HG03103 (cell line): ENCODE results near the gene KLHL5.
"Not testable (repeated sequence)": the region's sequence is repeated elsewhere in the genome, so short reads cannot be mapped to it uniquely, and the experiment has no call there.

Experiments used
- ATAC-seq: cut with Tn5 transposase; IDR thresholded peaks from one replicate; pipeline ENCODE4 v1.9.1; 2021; ENCODE audit warnings: low read depth; ENCODE audit not compliant: unreplicated experiment

The KLHL5 gene

DNA sequence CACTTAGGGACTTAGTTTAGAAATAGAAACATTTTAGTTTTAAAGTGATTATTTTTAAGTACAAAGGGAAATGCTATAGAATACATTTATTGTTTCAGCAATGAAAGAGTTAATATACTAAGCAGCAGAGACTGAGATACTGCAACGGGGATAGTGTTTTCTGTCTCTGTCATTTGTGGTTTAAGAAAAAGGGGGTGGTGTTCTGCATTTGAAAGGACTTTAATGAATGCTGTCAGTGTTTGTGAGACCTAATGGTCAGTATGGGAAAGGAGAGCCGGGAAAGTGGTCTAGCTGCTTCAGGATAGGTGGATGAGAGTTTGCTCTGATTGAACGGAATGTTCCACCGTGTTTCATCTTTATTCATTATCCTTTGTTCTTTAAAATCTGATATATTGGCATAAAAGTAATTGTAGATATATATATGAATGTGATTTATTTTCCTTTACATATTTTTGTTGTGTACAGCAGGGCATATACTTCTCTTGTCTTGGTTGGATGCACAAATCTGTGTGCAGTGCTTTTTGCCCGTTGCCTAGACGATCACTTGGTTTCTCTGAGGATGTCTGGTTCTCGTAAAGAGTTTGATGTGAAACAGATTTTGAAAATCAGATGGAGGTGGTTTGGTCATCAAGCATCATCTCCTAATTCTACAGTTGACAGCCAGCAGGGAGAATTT lies at the start of gene KLHL5:
Gene KLHL5 (plus strand): TSS at position 139 of the 676 bp plus-strand sequence. CDS start 421 bp downstream, at position 560.
- no peak for ATAC-seq

- ATAC-seq, result no peak
Measured at GRCh38 chr4:39014028-39014427, 48.0 kb upstream of the KLHL5 start.

- no peak for ATAC-seq
Measured at GRCh38 chr4:39020130-39020529, 41.9 kb upstream of the KLHL5 start.

DNA sequence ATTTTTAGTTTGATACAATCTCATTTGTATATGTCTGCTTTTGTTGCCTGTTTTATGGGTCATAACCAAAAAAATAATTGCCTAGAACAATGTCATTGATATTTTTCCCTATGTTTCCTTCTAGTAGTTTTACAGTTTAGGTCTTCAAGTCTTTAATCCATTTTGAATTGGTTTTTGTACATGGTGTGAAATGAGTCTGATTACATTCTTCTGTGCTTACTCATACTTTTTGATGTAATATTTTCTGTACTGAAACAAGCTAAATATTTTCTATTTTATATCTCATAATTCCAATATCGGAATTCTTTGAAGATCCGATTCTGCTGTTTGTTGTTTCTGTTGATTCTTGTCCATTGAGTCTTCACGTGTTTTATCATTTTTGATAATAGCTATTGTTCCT lies 40.4 kb upstream of the KLHL5 start:
- ATAC-seq, result no peak

DNA sequence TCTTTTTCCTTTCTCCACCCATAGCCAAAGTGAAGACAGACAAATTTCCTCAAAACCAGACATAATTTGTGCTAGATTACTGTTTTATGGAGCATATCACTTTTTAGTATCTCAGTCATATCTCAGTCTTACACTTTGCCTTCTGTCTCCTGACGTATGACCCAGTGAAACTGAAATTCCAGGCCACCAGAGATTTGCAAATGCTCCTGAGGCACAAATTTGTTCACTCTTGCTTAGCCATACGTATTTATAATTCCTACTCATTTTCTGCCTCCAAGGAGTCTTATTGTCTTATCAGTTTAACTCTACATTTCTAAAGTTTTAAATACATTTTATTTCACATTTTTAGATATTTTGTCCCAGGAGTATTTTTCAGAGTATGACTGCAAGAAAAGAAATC lies 39.8 kb upstream of the KLHL5 start:
- no peak for ATAC-seq

DNA sequence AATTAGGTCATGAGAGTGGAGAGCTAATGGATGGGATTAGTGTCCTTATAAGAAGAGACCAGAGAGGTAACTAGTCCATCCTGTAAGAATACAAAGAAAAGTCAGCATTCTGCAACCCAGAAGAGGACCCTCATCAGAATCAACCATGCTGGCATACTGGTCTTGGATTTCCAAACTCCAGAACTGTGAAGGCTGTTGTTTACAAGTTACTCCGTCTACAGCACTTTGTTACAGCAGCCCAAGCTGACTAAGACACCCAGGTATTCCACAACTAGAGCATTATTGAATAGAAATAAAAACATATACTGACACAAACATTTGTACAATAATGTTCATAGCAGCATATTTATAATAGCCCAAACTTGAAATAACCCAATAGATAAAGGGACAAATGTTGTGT lies 39.0 kb upstream of the KLHL5 start:
- ATAC-seq, result no peak

DNA sequence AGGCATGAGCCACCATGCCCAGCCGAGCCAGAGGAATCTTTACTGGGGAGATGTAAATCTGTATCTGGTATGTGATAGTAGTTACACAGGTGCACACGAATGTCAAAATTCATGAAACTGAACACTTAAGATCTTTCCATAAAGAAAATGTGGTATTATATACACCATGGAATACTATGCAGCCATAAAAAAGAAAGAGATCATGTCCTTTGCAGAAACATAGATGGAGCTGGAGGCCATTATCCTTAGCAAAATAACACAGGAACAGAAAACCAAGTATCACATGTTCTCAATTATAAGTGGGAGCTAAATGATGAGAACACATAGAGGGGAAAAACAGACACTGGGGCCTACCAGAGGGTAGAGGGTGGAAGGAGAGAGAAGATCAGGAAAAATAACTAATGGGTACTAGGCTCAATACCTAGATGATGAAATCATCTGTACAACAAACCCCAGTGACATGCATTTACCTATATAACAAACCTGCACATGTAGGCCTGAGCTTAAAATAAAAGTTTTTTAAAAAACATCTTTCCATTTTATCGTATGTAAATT lies 37.6 kb upstream of the KLHL5 start:
- no peak for ATAC-seq

- no peak for ATAC-seq
Measured at GRCh38 chr4:39025552-39026085, 36.4 kb upstream of the KLHL5 start.

GRCh38 chr4:39026096-39026495 lies 35.9 kb upstream of the KLHL5 start:
- ATAC-seq, result no peak

DNA sequence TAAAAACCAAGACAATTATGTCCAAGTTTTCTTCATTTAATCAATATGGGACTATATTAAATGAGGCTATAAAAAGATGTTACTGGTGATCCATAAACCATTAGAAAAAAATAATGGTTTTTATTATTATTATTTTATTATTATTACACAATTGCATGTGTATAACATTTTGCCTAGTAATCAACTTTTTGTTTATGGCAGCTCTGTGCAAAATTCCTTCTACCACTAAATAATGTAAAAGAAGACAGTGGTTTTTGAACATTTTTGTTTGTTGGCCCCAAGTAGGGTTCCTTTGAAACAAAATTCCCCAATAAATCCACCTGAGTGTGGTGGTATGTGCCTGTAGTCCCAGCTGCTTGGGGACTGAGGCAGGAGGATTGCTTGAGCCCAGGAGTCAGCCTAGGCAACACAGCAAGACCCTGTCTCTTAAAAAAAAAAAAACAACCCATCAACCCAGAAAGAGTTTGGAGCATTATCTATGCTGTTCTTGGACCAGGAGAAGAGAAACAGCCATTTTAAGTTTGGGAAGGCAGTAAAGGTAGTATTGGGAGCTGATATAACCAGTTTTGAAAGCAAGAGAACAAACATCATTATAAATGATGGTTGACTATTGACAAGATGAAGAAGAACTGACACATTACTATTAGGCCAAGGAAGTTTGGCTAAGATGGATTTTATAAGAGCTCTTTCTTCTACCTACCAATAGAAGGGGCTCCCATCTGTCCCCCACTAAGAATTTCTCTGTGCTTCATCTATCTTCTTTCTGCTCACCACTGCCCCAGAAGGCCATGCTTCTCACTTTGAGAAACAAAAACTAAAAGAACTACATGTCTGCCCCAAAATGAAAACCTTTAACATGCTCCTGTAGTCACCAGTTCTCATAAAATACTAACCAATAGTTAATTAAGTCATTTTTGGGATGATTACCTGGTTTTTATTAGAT lies 32.0 kb upstream of the KLHL5 start:
- ATAC-seq, result peak; percentile 44

DNA sequence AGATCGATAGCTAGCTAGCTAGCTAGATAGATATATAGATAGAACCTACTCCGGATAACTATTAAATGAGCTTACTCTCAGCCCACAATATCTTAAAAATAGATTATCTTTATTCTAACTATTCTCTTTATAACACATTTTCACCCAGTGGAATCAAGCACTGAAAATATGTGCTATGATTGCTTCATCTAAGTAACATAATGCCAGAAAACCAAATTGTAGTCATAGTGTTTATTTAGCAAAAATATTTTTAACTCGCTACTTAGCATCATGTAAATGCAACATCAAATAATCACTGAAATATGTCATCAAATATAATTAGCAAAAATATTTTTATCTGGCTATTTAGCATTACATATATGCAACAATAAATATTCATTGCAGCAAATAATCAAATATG lies 31.3 kb upstream of the KLHL5 start:
- ATAC-seq, result peak; percentile 9

- ATAC-seq, result not testable (repeated sequence)
Measured at GRCh38 chr4:39031590-39032020, 30.4 kb upstream of the KLHL5 start.

DNA sequence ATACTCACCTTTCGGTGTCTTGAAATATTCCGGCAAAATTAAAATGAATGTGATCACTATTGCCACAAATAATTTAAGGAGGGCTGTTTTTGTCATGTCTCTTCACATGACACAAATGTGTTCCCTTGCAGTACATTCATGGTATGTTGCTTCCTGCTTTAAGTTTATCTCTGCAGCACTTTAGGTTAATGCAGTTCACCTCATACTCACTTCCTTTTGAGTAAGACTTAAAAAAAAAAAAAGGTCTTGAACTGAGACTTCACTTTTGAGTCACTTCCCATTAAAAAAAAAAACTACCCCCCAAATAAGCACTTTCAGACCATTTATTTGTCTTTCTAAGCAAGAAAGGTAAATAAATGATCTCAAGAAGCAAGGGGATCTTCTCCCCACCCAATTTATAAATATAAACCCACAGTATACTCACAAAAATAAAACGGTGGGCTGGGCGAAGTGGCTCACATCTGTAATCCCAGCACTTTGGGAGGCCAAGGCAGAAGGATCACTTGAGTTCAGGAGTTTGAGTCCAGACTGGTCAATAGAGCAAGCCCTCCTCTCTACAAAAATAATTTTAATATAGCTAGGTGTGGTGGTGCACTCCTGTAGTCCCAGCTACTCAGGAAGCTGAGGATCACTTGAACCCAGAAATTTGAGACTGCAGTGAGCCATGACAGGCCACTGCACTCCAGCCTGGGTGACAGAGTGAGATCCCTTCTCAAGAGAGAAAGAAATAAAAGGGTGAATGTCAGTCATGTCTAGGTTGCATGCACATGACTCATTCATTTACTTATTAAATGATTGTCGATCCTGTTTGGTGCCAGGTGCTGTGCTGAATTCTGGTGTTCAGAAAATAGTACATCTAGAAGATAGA lies 29.6 kb upstream of the KLHL5 start, which contains the start of gene TMEM156:
Gene TMEM156 (minus strand): TSS at position 192 of the 868 bp plus-strand sequence. CDS start 96 bp downstream, at position 96.
- peak; percentile 59 for ATAC-seq

DNA sequence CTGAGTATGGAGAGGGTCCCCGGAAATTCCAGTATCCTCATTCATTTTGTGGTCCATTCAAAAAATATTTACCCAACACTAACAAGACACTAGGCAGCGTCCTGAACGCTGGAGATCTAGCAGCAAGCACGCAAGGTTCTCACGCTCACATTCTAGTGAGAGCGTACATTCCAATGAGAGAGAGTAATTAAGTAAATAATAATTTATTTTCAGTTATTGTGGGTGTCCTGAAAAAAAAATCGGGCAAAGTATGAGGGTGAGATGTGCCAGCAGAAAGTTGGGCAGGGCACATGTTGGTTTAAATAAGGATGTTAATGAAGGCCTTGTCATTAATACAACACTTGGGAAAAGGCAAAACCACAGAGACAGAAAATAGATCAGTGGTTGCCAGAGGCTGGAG lies 25.9 kb upstream of the KLHL5 start:
- ATAC-seq, result no peak

- ATAC-seq, result no peak
Measured at GRCh38 chr4:39037491-39037825, 24.6 kb upstream of the KLHL5 start.

- no peak for ATAC-seq
Measured at GRCh38 chr4:39037941-39038340, 24.1 kb upstream of the KLHL5 start.

- no peak for ATAC-seq
Measured at GRCh38 chr4:39039108-39039507, 22.9 kb upstream of the KLHL5 start.

DNA sequence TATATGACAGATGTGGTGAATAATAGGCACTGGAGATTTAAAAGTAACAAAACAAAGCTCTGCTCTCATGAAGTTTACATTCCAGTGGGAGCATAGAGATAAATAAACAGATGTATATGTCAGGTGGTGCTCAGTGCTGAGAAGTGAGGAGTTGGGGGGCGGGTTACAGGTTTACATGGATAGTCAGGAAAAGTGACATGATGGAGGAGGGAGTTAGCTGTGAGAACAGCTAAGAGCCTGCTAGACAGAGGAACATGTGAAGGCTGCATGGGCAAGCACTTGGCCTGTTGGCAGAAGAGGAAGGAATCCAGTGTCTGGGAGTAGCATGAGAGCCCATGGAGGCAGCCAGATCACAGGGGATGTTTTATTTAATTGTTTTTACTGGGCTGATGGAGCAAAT lies 19.7 kb upstream of the KLHL5 start:
- no peak for ATAC-seq

GRCh38 chr4:39043058-39043860 lies 18.8 kb upstream of the KLHL5 start:
- no peak for ATAC-seq
